Measurements from ENCODE around the gene FAM180A.
"Not testable (repeated sequence)": the region's sequence is repeated elsewhere in the genome, so short reads cannot be mapped to it uniquely, and the experiment has no call there.

Gene FAM180A

DNA sequence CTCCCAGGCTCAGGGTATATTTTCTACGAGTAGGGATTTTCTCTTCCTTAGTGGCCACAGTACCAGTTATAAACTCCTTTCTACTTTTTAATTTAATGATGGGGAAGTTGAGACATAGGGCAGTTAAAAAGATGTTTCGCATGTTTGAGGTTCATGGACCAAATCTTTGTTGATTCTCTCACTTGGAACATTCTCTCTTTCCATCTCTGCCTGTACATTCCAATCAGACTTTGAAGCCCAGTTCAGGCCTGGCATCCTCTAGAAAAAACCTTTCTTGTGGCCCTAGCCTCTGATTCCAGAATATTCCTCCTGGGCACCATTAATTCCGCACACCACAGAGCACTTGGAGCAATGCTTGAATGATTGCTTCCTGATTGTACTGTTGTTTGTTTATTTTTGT is 39.1 kb downstream of the FAM180A start:
- Histone ChIP-seq H3K27me3 (ENCODE audit: control insufficient read depth in 5 of 5, insufficient read depth in 4 of 5, low read length in 5 of 5) (peaks cover 0 to 4% (median 0%) of the 10 kb centered on the region in 5 donors), H3K9me3 (ENCODE audit: control insufficient read depth in 5 of 5, low read length in 5 of 5) (no peaks in the 10 kb centered on the region), H3K27ac (ENCODE audit: low read depth, low read length) (no peak overlapping the region), H3K4me3 (ENCODE audit: low read depth in 1 of 5, low read length in 5 of 5) (no peak overlapping the region), H3K9ac (ENCODE audit: low read length in 5 of 5) (no peak overlapping the region), H3K36me3 (ENCODE audit: control insufficient read depth in 5 of 5, insufficient read depth in 5 of 5, low read length in 5 of 5) (no peaks in the 10 kb centered on the region), H3K4me1 (ENCODE audit: control insufficient read depth in 5 of 5, insufficient read depth in 5 of 5, low read length in 5 of 5) (peaks cover 0 to 22% (median 3%) of the 10 kb centered on the region in 5 donors)

DNA sequence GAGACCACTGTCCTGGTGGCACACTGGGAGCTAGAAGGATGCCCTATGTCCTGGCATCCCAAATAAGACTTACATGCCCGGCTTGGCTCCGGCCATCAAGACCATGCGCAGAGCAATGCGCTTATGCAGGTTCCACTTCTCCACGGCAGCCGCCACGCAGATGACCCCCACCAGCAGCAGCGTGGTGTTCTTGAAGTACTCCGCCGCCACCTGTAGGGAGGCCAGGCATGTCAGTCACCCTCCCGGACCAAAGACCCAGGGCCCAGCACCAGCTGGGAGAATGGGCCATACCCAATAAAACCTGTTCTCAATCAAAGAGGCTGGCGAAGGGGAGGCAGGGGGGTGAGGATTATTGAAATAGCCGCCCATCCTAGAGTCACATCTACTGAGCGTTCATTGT is 40.6 kb downstream of the FAM180A start:
- Histone ChIP-seq H3K4me1 (ENCODE audit: control insufficient read depth in 5 of 5, insufficient read depth in 5 of 5, low read length in 5 of 5) (peaks cover 0 to 19% (median 3%) of the 10 kb centered on the region in 5 donors), H3K27me3 (ENCODE audit: control insufficient read depth in 5 of 5, insufficient read depth in 4 of 5, low read length in 5 of 5) (no peaks in the 10 kb centered on the region), H3K9ac (ENCODE audit: low read length in 5 of 5) (no peak overlapping the region), H3K4me3 (ENCODE audit: low read depth in 1 of 5, low read length in 5 of 5) (no peak overlapping the region), H3K36me3 (ENCODE audit: control insufficient read depth in 5 of 5, insufficient read depth in 5 of 5, low read length in 5 of 5) (no peaks in the 10 kb centered on the region), H3K27ac (ENCODE audit: low read depth, low read length) (no peak overlapping the region), H3K9me3 (ENCODE audit: control insufficient read depth in 5 of 5, low read length in 5 of 5) (no peaks in the 10 kb centered on the region)

DNA sequence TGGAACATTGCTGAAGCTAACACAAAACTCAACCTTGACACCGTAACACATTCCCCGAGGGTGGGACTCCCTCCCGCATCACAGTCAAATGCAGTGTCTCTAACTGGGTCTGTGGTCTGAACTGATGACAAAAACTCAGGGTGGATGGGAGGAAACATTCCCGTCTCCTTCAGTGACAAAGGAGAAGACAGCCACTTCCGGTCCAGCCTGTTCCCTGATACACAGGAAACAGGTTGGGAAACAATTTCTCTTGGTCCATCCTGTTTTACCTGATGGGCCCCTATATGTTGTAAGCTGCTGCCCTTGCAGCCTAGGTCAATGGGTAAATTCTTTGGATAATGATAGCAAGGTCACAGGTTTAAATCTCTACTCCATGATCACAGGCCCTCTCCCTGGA is 41.0 kb downstream of the FAM180A start:
- no peaks in the 10 kb centered on the region for H3K9me3 ChIP-seq (ENCODE audit: control insufficient read depth in 5 of 5, low read length in 5 of 5)
- no peak overlapping the region for H3K9ac ChIP-seq (ENCODE audit: low read length in 5 of 5)
- H3K27me3 ChIP-seq (ENCODE audit: control insufficient read depth in 5 of 5, insufficient read depth in 4 of 5, low read length in 5 of 5) = no peaks in the 10 kb centered on the region
- H3K4me1 ChIP-seq (ENCODE audit: control insufficient read depth in 5 of 5, insufficient read depth in 5 of 5, low read length in 5 of 5) = peaks cover 0 to 14% (median under 1%) of the 10 kb centered on the region in 5 donors
- H3K27ac ChIP-seq (ENCODE audit: low read depth, low read length) = no peak overlapping the region
- H3K36me3 ChIP-seq (ENCODE audit: control insufficient read depth in 5 of 5, insufficient read depth in 5 of 5, low read length in 5 of 5) = no peaks in the 10 kb centered on the region
- H3K4me3 ChIP-seq (ENCODE audit: low read depth in 1 of 5, low read length in 5 of 5) = no peak overlapping the region

DNA sequence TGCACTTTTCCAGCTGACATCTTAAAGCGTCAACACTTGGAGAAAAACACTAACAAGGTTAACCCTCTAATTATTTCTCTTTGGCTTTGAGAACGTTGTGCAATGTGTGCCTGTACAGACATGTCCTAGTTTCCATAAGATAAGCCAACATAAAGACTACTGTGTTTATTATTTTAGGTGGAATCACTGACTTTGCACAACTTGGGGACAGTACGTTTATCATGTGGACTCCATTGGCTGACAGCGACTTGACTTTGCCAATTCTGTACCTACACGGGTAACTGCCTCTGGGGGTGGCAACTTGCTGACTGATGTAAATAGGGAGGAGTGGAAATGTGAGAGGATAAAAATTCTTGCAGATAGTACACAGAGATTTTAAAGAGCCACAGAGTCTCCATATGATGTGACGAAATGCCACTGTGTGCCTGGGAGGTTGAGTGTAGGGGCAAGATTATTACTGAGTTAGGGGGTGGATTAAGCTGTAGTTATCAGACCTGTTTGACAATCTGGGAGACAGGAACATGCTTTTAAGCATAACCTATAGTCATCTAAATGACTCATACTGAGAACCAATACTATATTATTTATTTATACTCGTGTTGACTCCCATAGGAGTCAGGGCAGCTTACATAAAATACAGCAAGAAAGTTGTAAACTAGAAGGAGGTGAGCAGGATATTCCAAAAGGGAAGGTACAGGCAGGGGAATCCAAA is 41.6 kb downstream of the FAM180A start:
- Histone ChIP-seq H3K4me3 (ENCODE audit: low read depth in 1 of 5, low read length in 5 of 5) (no peak overlapping the region), H3K27ac (ENCODE audit: low read depth, low read length) (no peak overlapping the region)

DNA sequence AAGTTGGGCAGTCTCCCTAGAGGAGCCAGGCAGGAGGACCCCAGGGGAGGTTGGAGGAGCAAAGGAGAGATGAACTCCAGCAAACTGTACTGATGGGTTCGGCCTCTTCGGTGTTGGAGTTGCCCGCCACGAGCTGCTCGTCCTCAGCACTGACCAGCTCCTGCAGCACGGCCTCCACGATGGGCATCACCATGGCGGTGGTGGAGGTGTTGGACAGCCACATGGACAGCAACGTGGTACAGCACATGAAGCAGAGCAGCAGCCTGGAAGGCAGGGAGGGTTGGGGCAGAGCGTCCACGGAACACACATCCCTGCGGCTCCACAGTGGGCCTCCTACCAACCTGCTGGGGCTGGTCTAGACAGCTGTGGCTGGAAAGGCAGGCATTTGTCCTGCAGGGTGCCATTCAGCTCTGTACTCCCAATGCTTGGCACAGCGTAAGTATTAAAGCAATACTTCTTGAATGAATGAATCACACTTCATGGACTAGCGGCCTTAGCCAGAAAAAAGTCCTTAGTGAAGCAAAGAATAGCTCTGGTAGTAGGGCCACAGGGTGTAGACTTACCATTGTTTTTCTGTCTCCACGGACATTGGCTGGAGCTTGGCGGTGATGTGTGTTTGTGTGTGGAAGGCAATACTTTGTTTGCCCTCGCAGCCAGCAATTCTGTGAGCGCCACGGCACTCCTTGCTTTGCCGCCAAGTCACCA is 42.4 kb downstream of the FAM180A start:
- no peaks in the 10 kb centered on the region for H3K27me3 ChIP-seq (ENCODE audit: control insufficient read depth in 5 of 5, insufficient read depth in 4 of 5, low read length in 5 of 5)
- no peak overlapping the region for H3K4me3 ChIP-seq (ENCODE audit: low read depth in 1 of 5, low read length in 5 of 5)
- no peaks in the 10 kb centered on the region for H3K36me3 ChIP-seq (ENCODE audit: control insufficient read depth in 5 of 5, insufficient read depth in 5 of 5, low read length in 5 of 5)
- H3K27ac ChIP-seq (ENCODE audit: low read depth, low read length) = no peak overlapping the region
- H3K9ac ChIP-seq (ENCODE audit: low read length in 5 of 5) = no peak overlapping the region
- no peaks in the 10 kb centered on the region for H3K9me3 ChIP-seq (ENCODE audit: control insufficient read depth in 5 of 5, low read length in 5 of 5)
- peaks cover 0 to 8% (median 0%) of the 10 kb centered on the region in 5 donors for H3K4me1 ChIP-seq (ENCODE audit: control insufficient read depth in 5 of 5, insufficient read depth in 5 of 5, low read length in 5 of 5)

More for the DNA sequence above, 41.6 kb downstream of the FAM180A start:
- Histone ChIP-seq H3K9ac (ENCODE audit: low read length in 5 of 5) (no peak overlapping the region), H3K4me1 (ENCODE audit: control insufficient read depth in 5 of 5, insufficient read depth in 5 of 5, low read length in 5 of 5) (peaks cover 0 to 9% (median 0%) of the 10 kb centered on the region in 5 donors), H3K9me3 (ENCODE audit: control insufficient read depth in 5 of 5, low read length in 5 of 5) (no peaks in the 10 kb centered on the region), H3K36me3 (ENCODE audit: control insufficient read depth in 5 of 5, insufficient read depth in 5 of 5, low read length in 5 of 5) (no peaks in the 10 kb centered on the region), H3K27me3 (ENCODE audit: control insufficient read depth in 5 of 5, insufficient read depth in 4 of 5, low read length in 5 of 5) (no peaks in the 10 kb centered on the region)

DNA sequence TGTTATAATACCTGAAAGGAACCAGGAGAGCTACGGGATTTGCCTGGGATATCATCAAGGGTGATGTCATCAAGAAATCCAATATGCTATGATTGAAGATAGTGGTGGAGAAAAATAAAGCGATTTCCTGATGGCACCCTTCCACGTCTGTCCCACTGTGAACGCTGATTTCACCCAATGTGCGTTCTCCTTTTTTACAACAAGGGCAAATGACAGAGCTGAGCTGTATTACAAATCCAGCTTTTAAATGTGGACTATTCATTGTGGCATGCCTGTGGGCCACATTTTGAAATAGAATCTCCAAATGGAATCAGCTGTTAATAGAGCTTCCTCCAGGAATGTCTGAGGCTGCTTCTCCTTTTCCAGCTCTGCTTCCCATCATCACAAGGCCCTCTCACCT is 43.9 kb downstream of the FAM180A start:
- Histone ChIP-seq H3K27ac (ENCODE audit: low read depth, low read length) (no peak overlapping the region), H3K4me1 (ENCODE audit: control insufficient read depth in 5 of 5, insufficient read depth in 5 of 5, low read length in 5 of 5) (peaks cover 0 to 8% (median 0%) of the 10 kb centered on the region in 5 donors), H3K27me3 (ENCODE audit: control insufficient read depth in 5 of 5, insufficient read depth in 4 of 5, low read length in 5 of 5) (no peaks in the 10 kb centered on the region), H3K4me3 (ENCODE audit: low read depth in 1 of 5, low read length in 5 of 5) (no peak overlapping the region), H3K9me3 (ENCODE audit: control insufficient read depth in 5 of 5, low read length in 5 of 5) (no peaks in the 10 kb centered on the region), H3K36me3 (ENCODE audit: control insufficient read depth in 5 of 5, insufficient read depth in 5 of 5, low read length in 5 of 5) (no peaks in the 10 kb centered on the region), H3K9ac (ENCODE audit: low read length in 5 of 5) (no peak overlapping the region)

DNA sequence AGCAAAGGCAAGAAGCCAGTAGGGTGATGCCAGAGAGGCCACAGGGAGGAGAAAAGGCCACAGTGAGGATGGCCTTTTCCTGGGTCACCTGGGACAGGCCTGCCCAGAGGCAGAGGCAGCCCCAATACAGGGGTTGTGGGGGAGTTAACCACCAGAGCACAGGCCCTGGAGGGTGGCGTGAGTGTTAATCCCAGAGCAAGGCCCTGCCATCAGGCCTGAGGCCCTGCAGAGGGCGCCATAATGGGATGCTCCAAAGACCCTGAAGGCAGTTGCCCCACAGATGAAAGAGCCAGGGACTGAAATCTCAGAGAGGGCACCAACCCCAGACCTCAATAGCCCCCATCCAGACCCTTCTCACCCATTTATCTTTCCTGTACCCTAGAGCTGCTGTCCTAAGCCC is 44.5 kb downstream of the FAM180A start:
- Histone ChIP-seq H3K27me3 (ENCODE audit: control insufficient read depth in 5 of 5, insufficient read depth in 4 of 5, low read length in 5 of 5) (no peaks in the 10 kb centered on the region), H3K27ac (ENCODE audit: low read depth, low read length) (no peak overlapping the region), H3K36me3 (ENCODE audit: control insufficient read depth in 5 of 5, insufficient read depth in 5 of 5, low read length in 5 of 5) (no peaks in the 10 kb centered on the region), H3K9ac (ENCODE audit: low read length in 5 of 5) (no peak overlapping the region), H3K9me3 (ENCODE audit: control insufficient read depth in 5 of 5, low read length in 5 of 5) (no peaks in the 10 kb centered on the region), H3K4me1 (ENCODE audit: control insufficient read depth in 5 of 5, insufficient read depth in 5 of 5, low read length in 5 of 5) (peaks cover 0 to 8% (median 0%) of the 10 kb centered on the region in 5 donors), H3K4me3 (ENCODE audit: low read depth in 1 of 5, low read length in 5 of 5) (no peak overlapping the region)

DNA sequence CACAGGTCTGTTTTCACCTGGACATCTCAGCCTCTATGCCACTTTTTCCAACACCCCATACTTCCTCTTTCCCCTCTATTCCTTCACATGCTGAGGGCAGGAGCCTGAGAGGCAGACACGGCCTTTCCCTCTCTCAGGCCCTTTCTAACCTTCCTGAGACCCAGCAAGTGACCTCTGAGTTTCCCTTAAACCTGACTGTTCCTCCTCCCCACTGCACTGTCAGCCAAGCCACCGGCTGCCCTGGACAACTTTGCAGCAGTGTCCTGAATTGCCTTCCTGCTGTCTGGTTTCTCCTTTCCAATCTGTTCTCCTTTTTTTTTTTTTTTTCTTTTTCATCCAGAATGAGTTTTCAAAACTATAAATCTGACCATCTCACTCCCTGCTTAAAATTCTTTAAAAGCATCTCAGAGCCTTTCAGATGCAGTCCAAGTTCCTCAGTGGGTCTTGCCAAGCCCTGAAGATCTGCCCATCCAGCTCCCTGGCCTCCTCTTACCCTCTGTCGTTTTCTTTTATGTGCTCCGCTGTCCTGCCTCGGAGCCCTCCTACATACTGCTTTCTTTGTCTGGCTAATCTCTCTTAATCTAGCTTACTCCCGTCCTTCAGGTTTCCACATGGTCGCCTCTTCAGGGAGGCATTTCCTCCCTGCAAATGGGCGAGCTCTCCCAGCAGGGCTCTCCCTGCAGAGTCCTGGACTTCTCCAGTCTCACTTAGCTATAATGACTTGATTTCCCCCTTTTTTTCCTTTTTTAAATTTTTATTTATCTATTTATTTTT is 51.1 kb downstream of the FAM180A start:
- Histone ChIP-seq H3K36me3 (ENCODE audit: control insufficient read depth in 5 of 5, insufficient read depth in 5 of 5, low read length in 5 of 5) (peaks cover 3 to 12% (median 11%) of the 10 kb centered on the region in 5 donors), H3K27ac (ENCODE audit: low read depth, low read length) (no peak overlapping the region)

DNA sequence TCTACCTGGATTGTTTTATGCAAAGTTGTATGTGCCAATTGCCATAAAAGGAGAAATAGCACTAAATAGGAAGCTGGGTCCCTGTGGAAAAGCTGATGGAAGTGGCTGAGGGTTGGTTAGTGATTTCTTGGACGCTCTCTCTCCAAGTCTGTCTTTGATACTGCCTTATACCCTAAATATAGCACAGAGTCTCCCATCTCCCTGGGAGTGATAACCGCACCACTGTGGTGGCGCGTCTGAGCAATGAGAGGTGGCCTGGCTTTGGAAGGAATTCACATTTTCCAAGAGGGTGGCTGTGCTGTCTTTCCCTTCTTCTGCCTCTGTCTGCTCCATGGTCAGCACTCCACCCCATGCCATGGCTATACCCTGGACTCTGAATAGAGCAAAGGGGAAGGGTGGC is 55.1 kb downstream of the FAM180A start:
- Histone ChIP-seq H3K9ac (ENCODE audit: low read length in 5 of 5) (no peak overlapping the region), H3K4me3 (ENCODE audit: low read depth in 1 of 5, low read length in 5 of 5) (no peak overlapping the region), H3K27ac (ENCODE audit: low read depth, low read length) (no peak overlapping the region), H3K27me3 (ENCODE audit: control insufficient read depth in 5 of 5, insufficient read depth in 4 of 5, low read length in 5 of 5) (no peaks in the 10 kb centered on the region), H3K36me3 (ENCODE audit: control insufficient read depth in 5 of 5, insufficient read depth in 5 of 5, low read length in 5 of 5) (peaks cover 15 to 29% (median 20%) of the 10 kb centered on the region in 5 donors), H3K9me3 (ENCODE audit: control insufficient read depth in 5 of 5, low read length in 5 of 5) (no peaks in the 10 kb centered on the region), H3K4me1 (ENCODE audit: control insufficient read depth in 5 of 5, insufficient read depth in 5 of 5, low read length in 5 of 5) (peaks cover 0 to 5% (median 0%) of the 10 kb centered on the region in 5 donors)

More for the DNA sequence above, 51.1 kb downstream of the FAM180A start:
- no peaks in the 10 kb centered on the region for H3K4me1 ChIP-seq (ENCODE audit: control insufficient read depth in 5 of 5, insufficient read depth in 5 of 5, low read length in 5 of 5)
- no peaks in the 10 kb centered on the region for H3K27me3 ChIP-seq (ENCODE audit: control insufficient read depth in 5 of 5, insufficient read depth in 4 of 5, low read length in 5 of 5)
- no peak overlapping the region for H3K4me3 ChIP-seq (ENCODE audit: low read depth in 1 of 5, low read length in 5 of 5)
- no peak overlapping the region for H3K9ac ChIP-seq (ENCODE audit: low read length in 5 of 5)
- no peaks in the 10 kb centered on the region for H3K9me3 ChIP-seq (ENCODE audit: control insufficient read depth in 5 of 5, low read length in 5 of 5)

DNA sequence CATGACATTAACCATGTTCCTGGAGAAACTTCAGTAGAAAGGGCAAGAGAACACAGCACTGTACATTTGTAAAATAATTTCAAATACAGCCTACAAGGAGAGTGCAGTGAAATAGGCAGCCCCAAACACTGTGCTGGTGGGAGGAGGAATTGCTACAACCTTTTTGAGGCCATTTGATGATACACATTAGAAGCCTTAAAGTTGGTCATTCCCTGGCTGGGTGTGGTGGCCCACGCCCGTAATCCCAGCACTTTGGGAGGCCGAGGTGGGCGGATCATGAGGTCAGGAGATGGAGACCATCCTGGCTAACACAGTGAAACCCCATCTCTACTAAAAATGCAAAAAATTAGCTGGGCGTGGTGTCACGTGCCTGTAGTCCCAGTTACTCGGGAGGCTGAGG is 56.0 kb downstream of the FAM180A start:
- H3K9ac ChIP-seq (ENCODE audit: low read length in 5 of 5); H3K4me1 ChIP-seq (ENCODE audit: control insufficient read depth in 5 of 5, insufficient read depth in 5 of 5, low read length in 5 of 5); H3K27me3 ChIP-seq (ENCODE audit: control insufficient read depth in 5 of 5, insufficient read depth in 4 of 5, low read length in 5 of 5); H3K9me3 ChIP-seq (ENCODE audit: control insufficient read depth in 5 of 5, low read length in 5 of 5); H3K4me3 ChIP-seq (ENCODE audit: low read depth in 1 of 5, low read length in 5 of 5); H3K27ac ChIP-seq (ENCODE audit: low read depth, low read length): not testable (repeated sequence)
- peaks cover 15 to 29% (median 20%) of the 10 kb centered on the region in 5 donors for H3K36me3 ChIP-seq (ENCODE audit: control insufficient read depth in 5 of 5, insufficient read depth in 5 of 5, low read length in 5 of 5)

Data from subcutaneous abdominal adipose tissue (tissue), 5 donors.